Caki2 (cell line): ENCODE measurements around the gene BCAS1. TPM values are rescaled to one million over a fixed set of nuclear protein-coding genes. Genes with fewer than 3 reads are reported as not detected.

ENCODE experiments used
- DNase-seq: peaks from one replicate; pipeline ENCODE4 v3.0.0-alpha.2; 2015; ENCODE audit warnings: low read depth
- in situ Hi-C: cut with HindIII; loops from 2 replicates; pipeline ENCODE4 v1.10.0; 2016; ENCODE audit warnings: low sequenced_read_pairs, low pct_unique_long_range_greater_than_20kb, mixed read lengths
- total RNA-seq: library from RNA; depleted of rRNA; stranded (reverse); fragments of >200 nt; shearing (Covaris generic); gene quantifications from 2 replicates; pipeline ENCODE4 v1.2.3, GENCODE V29; 2014; ENCODE audit warnings: low replicate concordance

Gene BCAS1
- total RNA-seq, 1 experiment from 2014 or later = not detected

GRCh38 chr20:53961527-53961926 is 108.9 kb downstream of the BCAS1 start:
- in situ Hi-C loops = no loop called here
- DNase-seq = no peak

GRCh38 chr20:53960579-53961272 is 109.7 kb downstream of the BCAS1 start:
- in situ Hi-C loops = no loop called here
- no peak for DNase-seq

DNA sequence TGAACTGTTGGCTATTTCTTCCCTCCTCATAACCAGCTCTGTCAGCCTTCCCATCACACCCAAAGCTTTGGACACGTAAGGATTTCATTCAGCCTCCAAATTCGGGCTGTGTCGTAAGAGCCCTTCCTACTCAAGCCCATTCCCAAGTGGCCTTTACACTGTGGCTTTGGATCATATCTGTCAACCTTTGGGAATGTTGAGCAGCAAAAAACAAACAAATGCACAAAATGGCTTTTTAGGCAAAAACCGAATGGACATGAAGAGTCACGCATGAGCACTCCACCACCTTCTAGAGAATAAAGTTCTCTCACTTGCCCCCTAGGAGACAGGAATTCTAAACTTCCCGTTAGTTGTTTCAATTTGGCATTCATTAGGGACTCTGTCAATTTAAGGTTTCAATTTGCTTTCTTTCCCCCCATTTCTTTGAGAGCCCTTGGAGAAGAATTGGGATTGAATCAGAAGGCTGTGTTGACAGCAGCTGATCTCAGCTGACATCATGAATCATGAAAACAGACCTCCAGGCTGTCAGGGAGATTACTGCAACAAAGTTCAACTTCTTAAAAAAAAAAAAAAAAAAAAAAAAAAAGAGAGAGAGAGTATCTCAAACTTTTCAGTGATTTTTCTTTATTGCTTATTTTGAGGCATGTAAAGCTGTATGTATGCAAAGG is 110.3 kb downstream of the BCAS1 start:
- in situ Hi-C loops = no loop called here
- peak; percentile 18 for DNase-seq

DNA sequence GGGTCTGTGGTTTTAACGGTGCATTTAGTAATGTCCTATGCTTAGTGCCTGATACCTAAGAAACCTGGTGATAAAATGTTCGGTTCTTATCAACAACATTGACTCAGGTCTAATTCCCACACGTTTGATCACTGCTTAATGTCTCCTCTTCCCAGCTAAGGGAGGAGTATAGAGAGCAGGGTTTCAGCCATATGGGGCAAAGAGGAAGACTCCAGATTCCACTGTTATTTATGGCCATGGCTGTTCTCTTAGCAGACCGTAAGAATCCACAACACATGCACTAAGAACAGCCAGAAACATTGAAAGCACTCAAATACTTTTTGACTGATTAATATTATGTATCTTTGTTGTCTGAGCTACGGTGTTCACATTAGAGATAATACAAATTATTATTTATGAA is 112.1 kb downstream of the BCAS1 start:
- no peak for DNase-seq
- in situ Hi-C loops = no loop called here

DNA sequence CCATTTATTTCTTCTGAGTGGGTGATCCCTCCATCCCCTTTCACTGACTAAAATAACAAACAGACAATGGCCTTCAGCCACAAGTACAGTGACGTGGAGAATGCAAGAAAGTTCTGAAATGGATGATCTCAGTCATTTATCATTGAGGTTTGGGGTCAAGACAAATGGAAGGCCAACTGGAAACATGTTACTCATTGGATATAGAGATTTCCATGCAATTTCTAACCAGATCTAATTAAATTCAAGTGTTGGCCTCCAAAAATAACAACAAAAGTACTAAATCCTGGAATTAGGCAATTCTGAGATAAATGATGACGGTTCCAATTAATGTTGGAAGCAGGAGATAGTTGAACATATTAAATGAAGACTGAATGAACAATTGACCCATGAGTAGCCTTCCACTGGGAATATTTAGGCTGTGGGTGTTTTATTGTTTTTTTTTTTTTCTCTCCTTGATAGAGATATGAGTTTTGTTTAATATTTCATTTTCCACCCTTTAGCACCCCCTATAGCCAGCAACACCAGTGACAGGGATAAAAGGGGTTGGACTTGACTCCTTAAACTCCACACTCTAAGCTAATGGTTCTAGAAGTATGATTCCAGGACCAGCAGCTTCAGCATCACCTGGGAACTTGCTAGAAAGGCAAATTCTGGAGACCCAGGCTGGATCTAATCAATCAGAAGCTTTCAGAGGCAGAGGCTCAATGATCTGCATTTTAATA is 112.8 kb downstream of the BCAS1 start:
- in situ Hi-C loops = no loop called here
- DNase-seq = no peak

GRCh38 chr20:53956013-53956715 is 114.2 kb downstream of the BCAS1 start:
- no peak for DNase-seq
- in situ Hi-C loops = no loop called here

DNA sequence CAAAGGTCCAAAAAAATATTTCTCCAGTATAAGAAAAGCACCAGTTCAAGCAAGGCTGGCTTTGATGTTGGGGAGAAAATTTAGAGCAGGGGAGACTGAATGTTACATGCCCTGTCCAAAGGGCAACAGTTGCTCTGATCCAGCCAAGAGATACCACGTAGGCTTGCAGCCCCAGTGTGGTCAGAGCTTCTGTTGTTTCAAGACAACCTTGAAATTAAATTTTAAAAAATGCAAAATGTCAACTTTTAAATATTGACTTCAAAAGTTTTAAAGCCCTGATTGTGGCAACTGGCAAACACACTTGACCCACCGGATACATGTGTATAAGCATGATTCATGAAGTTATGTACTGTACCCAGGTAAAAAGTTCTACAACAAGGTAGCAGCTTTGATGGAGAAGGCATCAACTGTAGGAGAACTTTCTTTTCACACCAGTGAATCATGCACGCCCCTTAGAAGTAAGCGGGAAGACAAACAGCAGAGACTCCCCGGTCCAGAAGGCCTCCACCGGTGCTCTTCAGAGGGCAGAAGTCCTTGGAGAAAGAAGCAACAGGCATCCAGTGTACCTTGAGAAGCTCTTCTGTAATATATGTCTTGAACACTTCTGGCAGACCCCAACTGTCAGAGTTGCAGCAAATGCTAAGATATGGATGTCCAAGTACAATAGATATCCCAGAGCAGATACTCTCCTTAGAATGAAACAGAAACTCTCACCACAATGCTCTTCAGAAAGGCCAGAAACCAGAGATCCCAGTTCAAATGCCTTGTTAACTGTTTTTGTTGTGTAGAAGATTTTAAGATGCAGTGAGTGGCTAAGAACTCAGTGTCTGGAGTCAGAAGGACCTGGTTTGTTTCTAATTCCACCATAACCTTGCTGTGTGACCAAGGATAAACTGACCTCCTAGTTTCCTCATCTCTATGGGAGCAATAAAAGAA is 115.4 kb downstream of the BCAS1 start:
- in situ Hi-C loops = no loop called here
- DNase-seq = no peak

DNA sequence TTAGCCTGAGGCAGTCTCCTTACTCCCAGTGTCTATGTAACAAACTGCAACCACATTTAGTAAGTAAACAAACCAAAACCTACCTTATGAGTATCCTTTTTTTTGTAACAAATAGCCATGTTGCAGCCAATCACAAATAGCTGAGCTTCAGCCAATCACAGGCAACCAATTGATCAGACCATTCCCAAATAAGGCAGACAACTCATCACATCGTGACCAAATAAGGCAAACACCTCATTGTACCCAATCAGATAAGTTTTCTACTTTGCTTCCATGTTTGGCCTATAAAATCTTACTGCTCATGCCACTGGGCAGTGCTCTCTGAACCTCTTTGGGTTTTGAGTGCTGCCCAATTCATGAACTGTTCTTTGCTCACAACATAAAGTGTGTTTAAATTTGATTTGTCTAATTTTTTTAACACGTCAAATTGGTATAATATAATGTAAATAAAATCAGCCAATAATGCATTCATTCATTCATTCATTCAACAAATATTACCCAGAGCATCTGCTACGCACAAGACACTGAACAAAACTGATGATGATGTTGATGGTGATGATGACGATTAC is 117.8 kb downstream of the BCAS1 start:
- in situ Hi-C loops = no loop called here

GRCh38 chr20:53950578-53950977 is 119.8 kb downstream of the BCAS1 start:
- DNase-seq = no peak
- in situ Hi-C loops = no loop called here

More for the DNA sequence above, 117.8 kb downstream of the BCAS1 start:
- no peak for DNase-seq

- in situ Hi-C loops = no loop called here
Observed at GRCh38 chr20:53950031-53950430, 120.4 kb downstream of the BCAS1 start.

DNA sequence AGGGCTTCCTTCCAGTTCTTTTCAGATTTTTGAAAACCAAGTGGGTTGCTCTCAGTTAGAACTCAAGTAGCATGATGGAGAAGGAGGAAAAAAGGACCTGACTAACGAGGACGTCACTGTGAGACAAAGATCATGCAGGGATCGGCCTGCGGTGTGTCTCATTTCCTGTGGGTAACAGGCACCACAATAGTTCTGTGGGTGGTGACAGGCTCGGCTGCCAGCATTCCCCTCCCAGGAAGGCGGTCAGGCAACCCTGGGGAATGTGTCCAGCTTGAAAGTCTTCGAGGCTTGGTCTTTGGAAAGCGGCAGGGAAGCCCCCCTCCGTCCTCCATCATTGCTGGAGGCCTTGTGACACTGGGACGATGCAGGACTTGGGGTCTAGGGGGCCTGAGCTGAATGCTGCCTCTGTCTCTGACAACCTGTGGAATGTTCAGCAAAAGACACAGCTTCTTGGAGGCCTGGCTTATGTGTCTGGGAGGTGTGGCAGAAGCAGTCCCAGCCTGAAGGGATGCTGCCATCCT is 121.0 kb downstream of the BCAS1 start:
- in situ Hi-C loops = no loop called here
- DNase-seq = no peak

More at GRCh38 chr20:53950031-53950430, 120.4 kb downstream of the BCAS1 start:
- DNase-seq = no peak

DNA sequence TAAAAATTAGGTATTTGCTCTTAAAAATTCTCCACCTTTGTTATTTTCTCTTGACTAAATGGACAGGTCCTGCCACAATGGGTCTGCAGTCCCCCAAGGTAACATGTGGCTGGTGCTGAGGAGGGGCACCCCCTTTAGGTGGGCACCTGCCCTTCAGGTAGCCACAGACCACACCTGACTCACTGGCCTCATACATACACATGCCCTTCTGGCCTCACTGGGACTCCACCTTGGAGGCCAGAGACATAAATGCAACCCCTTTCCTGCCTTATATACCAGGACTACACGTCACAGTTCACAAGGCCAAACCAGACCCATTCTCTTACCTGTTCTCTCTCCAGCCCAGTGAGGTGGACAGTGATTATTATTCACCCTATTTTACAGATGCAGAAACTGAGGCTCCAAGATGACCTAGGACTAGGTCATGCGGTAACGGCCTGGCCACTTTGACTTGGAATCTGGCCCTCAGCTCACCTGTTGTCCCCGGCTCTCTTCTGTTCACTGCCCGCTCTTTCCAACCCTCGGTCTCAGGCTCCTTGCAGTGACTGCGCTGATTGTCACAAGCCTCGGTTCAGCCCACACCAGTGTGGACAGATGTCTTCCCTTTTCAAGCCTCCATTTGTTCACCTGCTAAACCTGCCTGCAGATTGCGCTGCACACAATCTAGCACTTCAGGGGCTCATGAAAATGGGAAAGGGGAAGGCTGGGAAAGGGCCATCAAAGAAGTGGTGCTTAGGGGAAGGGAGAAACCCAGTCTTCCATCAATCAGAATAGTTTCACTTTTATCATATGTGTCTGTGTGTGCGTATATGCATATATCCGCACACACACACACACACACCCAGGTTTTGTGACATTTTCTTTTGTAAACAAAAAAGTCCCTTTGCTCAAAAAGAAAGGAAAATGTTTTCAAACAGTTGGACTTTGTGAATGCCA is 121.7 kb downstream of the BCAS1 start:
- no peak for DNase-seq
- in situ Hi-C loops = no loop called here

- DNase-seq = no peak
- in situ Hi-C loops = no loop called here
Observed at GRCh38 chr20:53947501-53948195, 122.7 kb downstream of the BCAS1 start.

GRCh38 chr20:53946106-53946505 is 124.3 kb downstream of the BCAS1 start:
- no peak for DNase-seq
- in situ Hi-C loops = no loop called here

- in situ Hi-C loops = no loop called here
- DNase-seq = no peak
Observed at GRCh38 chr20:53945478-53945877, 124.9 kb downstream of the BCAS1 start.

GRCh38 chr20:53944796-53945195 is 125.6 kb downstream of the BCAS1 start:
- in situ Hi-C loops = no loop called here
- no peak for DNase-seq
